PC-9 (cell line): ENCODE measurements around the gene ADGRL3. TPM values are rescaled to one million over a fixed set of nuclear protein-coding genes. Genes with fewer than 3 reads are reported as not detected.

Experiments used
- BruUV-seq: library from RNA; stranded (reverse); fragments of 400-500 nt; replicated peaks from 2 replicates; lab custom pipeline; 2021; lab: Mats Ljungman, UMichigan
- CTCF ChIA-PET: fragments of 300-600 bp; sonication (Branson Sonifier 250); formaldehyde crosslinking; loops from one replicate; lab custom pipeline; 2022; ENCODE audit warnings: antibody characterized with exemption; lab: Charles Lee
- POLR2A ChIA-PET: fragments of 300-600 bp; sonication (Branson Sonifier 250); formaldehyde crosslinking; loops from one replicate; lab custom pipeline; 2022; ENCODE audit warnings: antibody characterized with exemption; ENCODE audit not compliant: unreplicated experiment; lab: Charles Lee
- DNase-seq, 2 experiments: peaks; one replicate each; pipeline versions ENCODE4 v3.0.0 to v3.0.0-alpha.2; 2015 to 2022; ENCODE audit warnings: mixed read lengths in 1 of 2
- H2AFZ ChIP-seq: fragments of 200-600 bp; sonication (generic); 2 replicates; pipeline ENCODE4 v1.8.1; 2017; ENCODE audit warnings: antibody characterized with exemption
- H3F3A ChIP-seq: fragments of 200-600 bp; sonication (generic); 2 replicates; pipeline ENCODE4 v1.8.1; 2017; ENCODE audit warnings: antibody characterized with exemption, mild to moderate bottlenecking, low read depth; ENCODE audit not compliant: insufficient read depth
- H3K27ac ChIP-seq: fragments of 200-600 bp; sonication (generic); 2 replicates; pipeline ENCODE4 v1.6.1; 2016; ENCODE audit warnings: mixed run types
- H3K27me3 ChIP-seq: fragments of 200-600 bp; sonication (generic); 2 replicates; pipeline ENCODE4 v1.6.1; 2016; ENCODE audit warnings: low read depth, mixed run types; ENCODE audit not compliant: insufficient read depth
- H3K36me3 ChIP-seq: fragments of 200-600 bp; sonication (generic); 2 replicates; pipeline ENCODE4 v1.6.1; 2016; ENCODE audit warnings: low read depth, mixed run types
- H3K4me1 ChIP-seq: fragments of 200-600 bp; sonication (generic); replicated peaks from 2 replicates; pipeline ENCODE4 v1.6.1; 2016; ENCODE audit warnings: mixed run types; ENCODE audit not compliant: insufficient read depth
- H3K4me2 ChIP-seq: fragments of 200-600 bp; sonication (generic); 2 replicates; pipeline ENCODE4 v1.6.1; 2017; ENCODE audit warnings: mixed run types
- H3K4me3 ChIP-seq: fragments of 200-600 bp; sonication (generic); 2 replicates; pipeline ENCODE4 v1.6.1; 2016; ENCODE audit warnings: mixed run types
- H3K79me2 ChIP-seq: fragments of 200-600 bp; sonication (generic); 2 replicates; pipeline ENCODE4 v1.6.1; 2017; ENCODE audit warnings: low read depth, mixed run types
- H3K9me2 ChIP-seq: fragments of 200-600 bp; sonication (generic); 2 replicates; pipeline ENCODE4 v1.8.1; 2017; ENCODE audit warnings: mild to moderate bottlenecking; ENCODE audit not compliant: insufficient read depth
- H3K9me3 ChIP-seq: fragments of 200-600 bp; sonication (generic); 2 replicates; pipeline ENCODE4 v1.8.1; 2016; ENCODE audit warnings: low read depth; ENCODE audit not compliant: insufficient read depth
- H4K20me1 ChIP-seq: fragments of 200-600 bp; sonication (generic); 2 replicates; pipeline ENCODE4 v1.8.1; 2017; ENCODE audit not compliant: insufficient read depth
- CTCF ChIP-seq: fragments of 200-600 bp; sonication (generic); conservative IDR thresholded peaks from 2 replicates; pipeline ENCODE4 v1.6.1; 2017; ENCODE audit warnings: mixed run types, antibody characterized with exemption, mild to moderate bottlenecking, moderate library complexity
- EZH2 ChIP-seq: fragments of 200-600 bp; sonication (generic); IDR thresholded peaks from 2 replicates; pipeline ENCODE4 v1.8.0; 2017; ENCODE audit warnings: antibody characterized with exemption, low read depth
- intact Hi-C: fragments of 100-400 bp; cut with micrococcal nuclease; formaldehyde crosslinking; loops from one replicate; pipeline ENCODE4 v1.10.0; 2022; ENCODE audit not compliant: unreplicated experiment
- total RNA-seq: library from RNA; stranded (reverse); gene quantifications from 2 replicates; pipeline ENCODE4 v1.2.3, GENCODE V29; 2021

Gene ADGRL3
- total RNA-seq, 1 experiment from 2014 or later = 1.6 TPM

GRCh38 chr4:61428950-61429349, 228.8 kb downstream of the ADGRL3 start:
- CTCF ChIA-PET = no interaction called here
- POLR2A ChIA-PET = no interaction called here
- intact Hi-C loops = no loop called here

GRCh38 chr4:61431131-61431530, 231.0 kb downstream of the ADGRL3 start:
- POLR2A ChIA-PET = no interaction called here
- H3K36me3 ChIP-seq = no peaks in the 10 kb centered on the region
- H3K4me3 ChIP-seq = no peak overlapping the region
- H4K20me1 ChIP-seq = no peaks in the 10 kb centered on the region
- CTCF ChIA-PET = no interaction called here
- H3K27ac ChIP-seq = no peak overlapping the region
- no peaks in the 10 kb centered on the region for H3K9me2 ChIP-seq
- H3K4me2 ChIP-seq = no peak overlapping the region
- no peak overlapping the region for H2AFZ ChIP-seq
- H3K4me1 ChIP-seq = no peaks in the 10 kb centered on the region
- H3K79me2 ChIP-seq = no peaks in the 10 kb centered on the region
- no peak for DNase-seq
- H3F3A ChIP-seq = no peaks in the 10 kb centered on the region
- no peaks in the 10 kb centered on the region for H3K9me3 ChIP-seq
- BruUV-seq = no TSS peak
- H3K27me3 ChIP-seq = no peaks in the 10 kb centered on the region
- intact Hi-C loops = no loop called here
- TF ChIP-seq EZH2 = no peak
- TF ChIP-seq CTCF = no peak

More at GRCh38 chr4:61428950-61429349, 228.8 kb downstream of the ADGRL3 start:
- Histone ChIP-seq H3K27ac (no peak overlapping the region), H3K4me3 (no peak overlapping the region), H3K79me2 (no peaks in the 10 kb centered on the region), H3K9me2 (no peaks in the 10 kb centered on the region), H3K4me2 (no peak overlapping the region), H3K9me3 (no peaks in the 10 kb centered on the region), H3K27me3 (no peaks in the 10 kb centered on the region), H3F3A (no peaks in the 10 kb centered on the region), H3K4me1 (no peaks in the 10 kb centered on the region), H3K36me3 (no peaks in the 10 kb centered on the region), H4K20me1 (no peaks in the 10 kb centered on the region), H2AFZ (no peak overlapping the region)
- DNase-seq = no peak
- no TSS peak for BruUV-seq
- TF ChIP-seq CTCF = no peak
- no peak for TF ChIP-seq EZH2

- H3K36me3 ChIP-seq = no peaks in the 10 kb centered on the region
- H3K4me2 ChIP-seq = no peak overlapping the region
- ChIA-PET CTCF (no interaction called here), POLR2A (no interaction called here)
- no peak overlapping the region for H2AFZ ChIP-seq
- no peak for DNase-seq
- TF ChIP-seq EZH2 = no peak
- no peak for TF ChIP-seq CTCF
- no TSS peak for BruUV-seq
- no peaks in the 10 kb centered on the region for H3F3A ChIP-seq
- H3K27ac ChIP-seq = no peak overlapping the region
- no peaks in the 10 kb centered on the region for H3K4me1 ChIP-seq
- intact Hi-C loops = no loop called here
- H3K79me2 ChIP-seq = no peaks in the 10 kb centered on the region
- H3K9me3 ChIP-seq = no peaks in the 10 kb centered on the region
- no peaks in the 10 kb centered on the region for H3K9me2 ChIP-seq
- no peak overlapping the region for H3K4me3 ChIP-seq
- no peaks in the 10 kb centered on the region for H4K20me1 ChIP-seq
- H3K27me3 ChIP-seq = no peaks in the 10 kb centered on the region
Observed at GRCh38 chr4:61437923-61438322, 237.8 kb downstream of the ADGRL3 start.
